Measurements from ENCODE around the gene SEMA4B.
A peak's percentile ranks its signal among the peaks of the same experiment; 100 is the strongest.

The SEMA4B gene

DNA sequence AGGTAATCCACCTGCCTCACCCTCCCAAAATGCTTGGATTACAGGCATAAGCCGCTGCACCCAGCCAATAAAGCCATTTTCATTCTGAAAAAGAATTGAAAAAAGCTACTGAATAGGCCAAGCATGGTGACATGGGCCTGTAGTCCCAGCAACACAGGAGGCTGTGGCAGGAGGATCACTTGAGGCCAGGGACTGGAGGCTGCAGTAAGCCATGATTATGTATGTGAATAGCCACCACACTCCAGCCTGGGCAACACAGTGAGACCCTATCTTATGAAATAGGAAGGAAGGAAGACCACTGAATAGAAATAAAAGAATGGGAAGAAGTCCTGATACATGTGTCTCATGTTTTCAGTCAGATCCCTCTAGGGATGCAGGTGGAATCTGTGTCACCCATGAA is 36.0 kb upstream of the SEMA4B start:
- Histone ChIP-seq H3F3A (ENCODE audit: low read depth) (no peaks in the 10 kb centered on the region), H3K9me2 (replicated peaks; ENCODE audit: low read depth, low read length) (no peaks in the 10 kb centered on the region), H3K4me3 (ENCODE audit: low read length, poor library complexity, severe bottlenecking) (peak overlapping the region; percentile 20), H4K20me1 (ENCODE audit: insufficient read depth, low read length, poor library complexity, severe bottlenecking) (no peaks in the 10 kb centered on the region), H3K9me3 (ENCODE audit: insufficient read depth, low read depth, low read length) (no peaks in the 10 kb centered on the region), H3K36me3 (ENCODE audit: insufficient read depth, low read length) (no peaks in the 10 kb centered on the region), H3K4me2 (ENCODE audit: low read depth, low read length, poor library complexity, severe bottlenecking) (peak overlapping the region; percentile 47), H2AFZ (ENCODE audit: low read length) (0 out of 2 replicates have a peak overlapping the region, but pooled peaks have one; percentile 41), H3K79me2 (ENCODE audit: insufficient read depth, low read length) (no peaks in the 10 kb centered on the region), H3K27me3 (ENCODE audit: insufficient read depth, low read length, poor library complexity, severe bottlenecking) (no peaks in the 10 kb centered on the region), H3K9ac (ENCODE audit: low read depth, low read length, poor library complexity, severe bottlenecking) (no peak overlapping the region), H3K4me1 (ENCODE audit: insufficient read depth, low read length, poor library complexity, severe bottlenecking) (no peaks in the 10 kb centered on the region)
- TF ChIP-seq, protein P1, sequence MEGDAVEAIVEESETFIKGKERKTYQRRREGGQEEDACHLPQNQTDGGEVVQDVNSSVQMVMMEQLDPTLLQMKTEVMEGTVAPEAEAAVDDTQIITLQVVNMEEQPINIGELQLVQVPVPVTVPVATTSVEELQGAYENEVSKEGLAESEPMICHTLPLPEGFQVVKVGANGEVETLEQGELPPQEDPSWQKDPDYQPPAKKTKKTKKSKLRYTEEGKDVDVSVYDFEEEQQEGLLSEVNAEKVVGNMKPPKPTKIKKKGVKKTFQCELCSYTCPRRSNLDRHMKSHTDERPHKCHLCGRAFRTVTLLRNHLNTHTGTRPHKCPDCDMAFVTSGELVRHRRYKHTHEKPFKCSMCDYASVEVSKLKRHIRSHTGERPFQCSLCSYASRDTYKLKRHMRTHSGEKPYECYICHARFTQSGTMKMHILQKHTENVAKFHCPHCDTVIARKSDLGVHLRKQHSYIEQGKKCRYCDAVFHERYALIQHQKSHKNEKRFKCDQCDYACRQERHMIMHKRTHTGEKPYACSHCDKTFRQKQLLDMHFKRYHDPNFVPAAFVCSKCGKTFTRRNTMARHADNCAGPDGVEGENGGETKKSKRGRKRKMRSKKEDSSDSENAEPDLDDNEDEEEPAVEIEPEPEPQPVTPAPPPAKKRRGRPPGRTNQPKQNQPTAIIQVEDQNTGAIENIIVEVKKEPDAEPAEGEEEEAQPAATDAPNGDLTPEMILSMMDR (conservative IDR thresholded peaks at IDR 0.05; ENCODE audit: low read length) = no peak
- TF ChIP-seq EZH2phosphoT487 (IDR thresholded peaks at IDR 0.05; ENCODE audit: borderline replicate concordance) = no peak

DNA sequence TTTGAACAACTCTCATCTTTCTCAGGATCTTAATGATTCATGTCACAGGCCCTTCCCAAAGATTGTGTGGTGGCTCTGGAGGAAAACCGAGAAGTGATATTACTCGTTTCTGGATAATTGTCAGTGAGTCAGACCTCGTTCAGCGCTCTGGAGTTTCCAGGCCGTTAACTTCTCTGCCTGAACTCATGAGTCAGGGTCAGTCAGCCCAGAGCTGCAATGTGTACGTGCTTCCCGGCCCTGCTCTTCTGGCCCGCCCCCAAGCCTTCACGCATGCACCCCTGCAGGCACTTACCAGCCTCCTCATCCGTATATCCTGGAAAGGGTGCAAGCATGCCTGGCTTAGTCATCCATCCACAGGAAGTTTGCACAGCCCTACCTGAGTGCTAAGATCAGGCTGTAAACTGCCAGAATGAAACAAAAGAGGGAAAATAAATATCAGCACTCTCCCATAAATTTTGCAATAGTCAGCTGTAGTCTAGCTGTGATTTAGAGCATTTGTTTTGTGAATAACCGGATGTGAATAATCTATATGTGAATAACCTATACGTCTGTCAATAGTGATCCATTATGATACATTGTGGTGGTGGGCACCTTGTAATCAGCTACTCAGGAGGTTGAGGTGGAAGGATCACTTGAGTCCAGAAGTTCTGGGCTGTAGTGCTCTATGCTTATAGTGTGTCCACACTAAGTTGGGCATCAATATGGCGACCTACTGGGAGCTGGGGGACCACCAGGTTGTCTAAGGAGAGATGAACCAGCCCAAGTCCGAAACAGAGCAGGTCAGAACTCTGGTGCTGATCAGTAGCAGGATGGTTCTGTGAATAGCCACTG is 35.3 kb upstream of the SEMA4B start:
- no peak overlapping the region for H3K9ac ChIP-seq (ENCODE audit: low read depth, low read length, poor library complexity, severe bottlenecking)
- no peak for TF ChIP-seq EZH2phosphoT487 (IDR thresholded peaks at IDR 0.05; ENCODE audit: borderline replicate concordance)
- TF ChIP-seq, protein P1 (conservative IDR thresholded peaks at IDR 0.05; ENCODE audit: low read length) = no peak
- no peaks in the 10 kb centered on the region for H3K4me1 ChIP-seq (ENCODE audit: insufficient read depth, low read length, poor library complexity, severe bottlenecking)
- H3F3A ChIP-seq (ENCODE audit: low read depth) = no peaks in the 10 kb centered on the region
- no peaks in the 10 kb centered on the region for H4K20me1 ChIP-seq (ENCODE audit: insufficient read depth, low read length, poor library complexity, severe bottlenecking)
- no peaks in the 10 kb centered on the region for H3K79me2 ChIP-seq (ENCODE audit: insufficient read depth, low read length)
- no peaks in the 10 kb centered on the region for H3K9me3 ChIP-seq (ENCODE audit: insufficient read depth, low read depth, low read length)
- peak overlapping the region; percentile 41 for H2AFZ ChIP-seq (ENCODE audit: low read length)
- H3K27me3 ChIP-seq (ENCODE audit: insufficient read depth, low read length, poor library complexity, severe bottlenecking) = no peaks in the 10 kb centered on the region
- no peaks in the 10 kb centered on the region for H3K9me2 ChIP-seq (replicated peaks; ENCODE audit: low read depth, low read length)
- H3K4me2 ChIP-seq (ENCODE audit: low read depth, low read length, poor library complexity, severe bottlenecking) = peak overlapping the region; percentile 47
- H3K36me3 ChIP-seq (ENCODE audit: insufficient read depth, low read length) = no peaks in the 10 kb centered on the region
- peak overlapping the region; percentile 20 for H3K4me3 ChIP-seq (ENCODE audit: low read length, poor library complexity, severe bottlenecking)

DNA sequence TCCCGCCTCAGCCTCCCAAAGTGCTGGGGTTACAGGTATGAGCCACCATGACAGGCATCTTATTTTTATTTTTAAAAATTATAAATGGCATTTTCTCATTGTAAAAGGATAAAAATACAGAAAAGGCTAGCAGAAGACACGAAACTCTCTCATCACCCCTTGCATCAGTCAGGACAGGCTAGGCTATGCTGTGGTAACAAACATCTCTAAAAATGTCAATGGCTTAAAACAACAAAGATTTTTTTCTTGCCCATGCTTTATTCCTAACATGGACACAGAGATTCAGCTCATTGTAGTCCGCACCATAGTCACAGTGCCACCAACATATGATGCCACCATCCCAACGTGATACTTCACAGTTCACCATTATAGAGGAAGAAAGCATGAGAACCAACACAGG is 34.0 kb upstream of the SEMA4B start:
- H3K27me3 ChIP-seq (ENCODE audit: insufficient read depth, low read length, poor library complexity, severe bottlenecking) = no peaks in the 10 kb centered on the region
- no peaks in the 10 kb centered on the region for H4K20me1 ChIP-seq (ENCODE audit: insufficient read depth, low read length, poor library complexity, severe bottlenecking)
- no peaks in the 10 kb centered on the region for H3F3A ChIP-seq (ENCODE audit: low read depth)
- no peak overlapping the region for H2AFZ ChIP-seq (ENCODE audit: low read length)
- H3K4me3 ChIP-seq (ENCODE audit: low read length, poor library complexity, severe bottlenecking) = no peak overlapping the region
- no peak overlapping the region for H3K4me2 ChIP-seq (ENCODE audit: low read depth, low read length, poor library complexity, severe bottlenecking)
- no peaks in the 10 kb centered on the region for H3K9me3 ChIP-seq (ENCODE audit: insufficient read depth, low read depth, low read length)
- no peaks in the 10 kb centered on the region for H3K36me3 ChIP-seq (ENCODE audit: insufficient read depth, low read length)
- no peaks in the 10 kb centered on the region for H3K4me1 ChIP-seq (ENCODE audit: insufficient read depth, low read length, poor library complexity, severe bottlenecking)
- no peak for TF ChIP-seq EZH2phosphoT487 (IDR thresholded peaks at IDR 0.05; ENCODE audit: borderline replicate concordance)
- TF ChIP-seq, protein P1 (conservative IDR thresholded peaks at IDR 0.05; ENCODE audit: low read length) = no peak
- H3K9me2 ChIP-seq (replicated peaks; ENCODE audit: low read depth, low read length) = no peaks in the 10 kb centered on the region
- H3K9ac ChIP-seq (ENCODE audit: low read depth, low read length, poor library complexity, severe bottlenecking) = no peak overlapping the region
- no peaks in the 10 kb centered on the region for H3K79me2 ChIP-seq (ENCODE audit: insufficient read depth, low read length)

All from Loucy (cell line).